ENCODE results near the gene VRTN. TPM values are rescaled to one million over a fixed set of nuclear protein-coding genes. Genes with fewer than 3 reads are reported as not detected.

The VRTN gene
- total RNA-seq, 1 experiment from 2014 or later: not detected

- DNase-seq (ENCODE audit: unreplicated experiment): no peak
- BruUV-seq (replicated peaks): no TSS peak
- TF ChIP-seq, protein P1, sequence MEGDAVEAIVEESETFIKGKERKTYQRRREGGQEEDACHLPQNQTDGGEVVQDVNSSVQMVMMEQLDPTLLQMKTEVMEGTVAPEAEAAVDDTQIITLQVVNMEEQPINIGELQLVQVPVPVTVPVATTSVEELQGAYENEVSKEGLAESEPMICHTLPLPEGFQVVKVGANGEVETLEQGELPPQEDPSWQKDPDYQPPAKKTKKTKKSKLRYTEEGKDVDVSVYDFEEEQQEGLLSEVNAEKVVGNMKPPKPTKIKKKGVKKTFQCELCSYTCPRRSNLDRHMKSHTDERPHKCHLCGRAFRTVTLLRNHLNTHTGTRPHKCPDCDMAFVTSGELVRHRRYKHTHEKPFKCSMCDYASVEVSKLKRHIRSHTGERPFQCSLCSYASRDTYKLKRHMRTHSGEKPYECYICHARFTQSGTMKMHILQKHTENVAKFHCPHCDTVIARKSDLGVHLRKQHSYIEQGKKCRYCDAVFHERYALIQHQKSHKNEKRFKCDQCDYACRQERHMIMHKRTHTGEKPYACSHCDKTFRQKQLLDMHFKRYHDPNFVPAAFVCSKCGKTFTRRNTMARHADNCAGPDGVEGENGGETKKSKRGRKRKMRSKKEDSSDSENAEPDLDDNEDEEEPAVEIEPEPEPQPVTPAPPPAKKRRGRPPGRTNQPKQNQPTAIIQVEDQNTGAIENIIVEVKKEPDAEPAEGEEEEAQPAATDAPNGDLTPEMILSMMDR (IDR thresholded peaks at IDR 0.05; ENCODE audit: unreplicated experiment): no peak
- H3K27ac Mint-ChIP-seq (ENCODE audit: low read depth, unreplicated experiment): no peak overlapping the region
- no peaks in the 10 kb centered on the region for H3K36me3 Mint-ChIP-seq (ENCODE audit: insufficient read depth, unreplicated experiment)
- H3K4me3 Mint-ChIP-seq (ENCODE audit: unreplicated experiment): no peak overlapping the region
- peaks cover 57% of the 10 kb centered on the region for H3K27me3 Mint-ChIP-seq (ENCODE audit: insufficient read depth, unreplicated experiment)
- ChIA-PET CTCF (no interaction called here), POLR2A (no interaction called here)
- no peaks in the 10 kb centered on the region for H3K9me3 Mint-ChIP-seq (ENCODE audit: unreplicated experiment)
- H3K4me1 Mint-ChIP-seq (ENCODE audit: insufficient read depth, unreplicated experiment): no peaks in the 10 kb centered on the region
- intact Hi-C loops (cut with micrococcal nuclease): no loop called here
Measured at GRCh38 chr14:74407801-74408154, 59.5 kb downstream of the VRTN start.

GRCh38 chr14:74408870-74409269 is 60.6 kb downstream of the VRTN start:
- ChIA-PET CTCF (interaction anchor here (0.6 kb wide), 1 partner anchor 229 kb away, joined by 5 read pairs; no protein-coding TSS in a partner anchor), POLR2A (interaction anchor here (0.7 kb wide), 1 partner anchor 93 kb away, joined by 3 read pairs; no protein-coding TSS in a partner anchor)
- no peaks in the 10 kb centered on the region for H3K9me3 Mint-ChIP-seq (ENCODE audit: unreplicated experiment)
- H3K4me3 Mint-ChIP-seq (ENCODE audit: unreplicated experiment): no peak overlapping the region
- no peak for DNase-seq (ENCODE audit: unreplicated experiment)
- no peak overlapping the region for H3K27ac Mint-ChIP-seq (ENCODE audit: low read depth, unreplicated experiment)
- BruUV-seq (replicated peaks): no TSS peak
- intact Hi-C loops (cut with micrococcal nuclease): no loop called here
- H3K27me3 Mint-ChIP-seq (ENCODE audit: insufficient read depth, unreplicated experiment): peaks cover 64% of the 10 kb centered on the region
- TF ChIP-seq, protein P1 (IDR thresholded peaks at IDR 0.05; ENCODE audit: unreplicated experiment): no peak
- H3K36me3 Mint-ChIP-seq (ENCODE audit: insufficient read depth, unreplicated experiment): no peaks in the 10 kb centered on the region
- H3K4me1 Mint-ChIP-seq (ENCODE audit: insufficient read depth, unreplicated experiment): no peaks in the 10 kb centered on the region

GRCh38 chr14:74409441-74409840 is 61.2 kb downstream of the VRTN start:
- ChIA-PET CTCF (no interaction called here), POLR2A (interaction anchor here (0.7 kb wide), 1 partner anchor 93 kb away, joined by 3 read pairs; no protein-coding TSS in a partner anchor)
- Mint-ChIP-seq H3K27me3 (ENCODE audit: insufficient read depth, unreplicated experiment) (peaks cover 64% of the 10 kb centered on the region), H3K4me3 (ENCODE audit: unreplicated experiment) (no peak overlapping the region), H3K27ac (ENCODE audit: low read depth, unreplicated experiment) (no peak overlapping the region), H3K4me1 (ENCODE audit: insufficient read depth, unreplicated experiment) (no peaks in the 10 kb centered on the region), H3K9me3 (ENCODE audit: unreplicated experiment) (no peaks in the 10 kb centered on the region), H3K36me3 (ENCODE audit: insufficient read depth, unreplicated experiment) (no peaks in the 10 kb centered on the region)
- no TSS peak for BruUV-seq (replicated peaks)
- intact Hi-C loops (cut with micrococcal nuclease): no loop called here
- DNase-seq (ENCODE audit: unreplicated experiment): no peak
- TF ChIP-seq, protein P1 (IDR thresholded peaks at IDR 0.05; ENCODE audit: unreplicated experiment): no peak

Other genes with a start within 250 kb of the VRTN start
- not detected in 2 replicates for gene VSX2, start 109.0 kb upstream of the VRTN start, total RNA-seq (2022)
- gene ABCD4, start 45.5 kb upstream of the VRTN start, total RNA-seq (2022): 26.6 and 30.8 TPM in 2 replicates
- not detected in 2 replicates for gene SYNDIG1L, start 77.7 kb downstream of the VRTN start, total RNA-seq (2022)
- 105 and 128 TPM in 2 replicates for gene NPC2, start 144.8 kb downstream of the VRTN start, total RNA-seq (2022)
- 13.9 and 21.1 TPM in 2 replicates for gene ISCA2, start 145.3 kb downstream of the VRTN start, total RNA-seq (2022)